ENCODE measurements around the gene SETD1A. TPM values are rescaled to one million over a fixed set of nuclear protein-coding genes. Genes with fewer than 3 reads are reported as not detected.

Gene SETD1A
- total RNA-seq, 1 donor from 2014 or later, result 7.4 TPM

DNA sequence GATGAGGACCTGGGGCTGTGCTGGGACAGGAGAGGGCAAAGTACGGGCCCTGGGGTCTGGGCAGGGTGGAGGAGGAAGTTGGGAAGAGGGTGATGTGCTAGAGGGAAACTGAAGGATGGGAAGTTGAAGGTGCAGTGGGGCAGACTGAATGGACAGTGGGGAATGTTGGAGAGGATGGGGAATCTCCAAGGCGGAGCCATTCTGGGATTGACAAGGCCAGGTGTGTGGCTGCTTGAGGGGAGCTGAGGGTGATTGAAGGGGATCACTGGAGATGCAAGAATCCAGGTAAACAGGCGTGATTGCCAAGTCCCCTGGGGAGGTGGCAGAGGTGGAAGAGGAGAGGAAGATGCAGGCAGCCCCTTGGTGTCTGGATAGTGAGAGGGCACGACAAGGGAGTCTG lies 18.9 kb downstream of the SETD1A start:
- TF ChIP-seq, protein P1, sequence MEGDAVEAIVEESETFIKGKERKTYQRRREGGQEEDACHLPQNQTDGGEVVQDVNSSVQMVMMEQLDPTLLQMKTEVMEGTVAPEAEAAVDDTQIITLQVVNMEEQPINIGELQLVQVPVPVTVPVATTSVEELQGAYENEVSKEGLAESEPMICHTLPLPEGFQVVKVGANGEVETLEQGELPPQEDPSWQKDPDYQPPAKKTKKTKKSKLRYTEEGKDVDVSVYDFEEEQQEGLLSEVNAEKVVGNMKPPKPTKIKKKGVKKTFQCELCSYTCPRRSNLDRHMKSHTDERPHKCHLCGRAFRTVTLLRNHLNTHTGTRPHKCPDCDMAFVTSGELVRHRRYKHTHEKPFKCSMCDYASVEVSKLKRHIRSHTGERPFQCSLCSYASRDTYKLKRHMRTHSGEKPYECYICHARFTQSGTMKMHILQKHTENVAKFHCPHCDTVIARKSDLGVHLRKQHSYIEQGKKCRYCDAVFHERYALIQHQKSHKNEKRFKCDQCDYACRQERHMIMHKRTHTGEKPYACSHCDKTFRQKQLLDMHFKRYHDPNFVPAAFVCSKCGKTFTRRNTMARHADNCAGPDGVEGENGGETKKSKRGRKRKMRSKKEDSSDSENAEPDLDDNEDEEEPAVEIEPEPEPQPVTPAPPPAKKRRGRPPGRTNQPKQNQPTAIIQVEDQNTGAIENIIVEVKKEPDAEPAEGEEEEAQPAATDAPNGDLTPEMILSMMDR (IDR thresholded peaks at IDR 0.05; ENCODE audit: borderline replicate concordance), result no peak
- H3K27me3 ChIP-seq (ENCODE audit: low read depth), result no peaks in the 10 kb centered on the region
- no peaks in the 10 kb centered on the region for H3K4me1 ChIP-seq
- H3K27ac ChIP-seq (replicated peaks), result no peak overlapping the region
- intact Hi-C loops (cut with micrococcal nuclease), result no loop called here
- H3K36me3 ChIP-seq, result peaks cover 100% of the 10 kb centered on the region
- no peaks in the 10 kb centered on the region for H3K9me3 ChIP-seq (replicated peaks)
- DNase-seq, result no peak
- H3K4me3 ChIP-seq, result no peak overlapping the region

DNA sequence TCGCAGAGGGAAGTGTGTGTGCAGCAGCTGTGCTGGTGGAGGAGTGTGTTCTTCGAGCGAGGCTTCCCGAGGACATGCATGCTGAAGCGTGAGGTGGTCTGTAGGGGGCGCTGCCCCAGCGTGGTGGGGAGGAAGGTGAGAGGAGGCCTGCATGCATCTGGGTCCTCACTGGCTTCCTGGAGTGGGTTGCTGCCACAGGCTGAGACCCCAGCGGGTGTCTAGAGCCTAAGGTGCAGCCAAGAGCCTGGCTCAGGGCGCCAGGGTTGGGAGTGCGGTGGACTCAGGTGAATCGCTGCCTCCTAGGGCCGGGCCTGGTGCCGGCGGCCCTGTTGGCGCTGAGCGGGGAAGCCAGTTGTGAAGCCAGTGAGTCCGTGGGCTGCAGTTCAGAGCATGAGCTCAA lies 19.9 kb downstream of the SETD1A start:
- H3K9me3 ChIP-seq (replicated peaks), result no peaks in the 10 kb centered on the region
- no peaks in the 10 kb centered on the region for H3K4me1 ChIP-seq
- no peak overlapping the region for H3K4me3 ChIP-seq
- no peaks in the 10 kb centered on the region for H3K27me3 ChIP-seq (ENCODE audit: low read depth)
- no peak overlapping the region for H3K27ac ChIP-seq (replicated peaks)
- intact Hi-C loops (cut with micrococcal nuclease), result no loop called here
- H3K36me3 ChIP-seq, result peaks cover 97% of the 10 kb centered on the region
- no peak for DNase-seq
- TF ChIP-seq, protein P1 (IDR thresholded peaks at IDR 0.05; ENCODE audit: borderline replicate concordance), result no peak

DNA sequence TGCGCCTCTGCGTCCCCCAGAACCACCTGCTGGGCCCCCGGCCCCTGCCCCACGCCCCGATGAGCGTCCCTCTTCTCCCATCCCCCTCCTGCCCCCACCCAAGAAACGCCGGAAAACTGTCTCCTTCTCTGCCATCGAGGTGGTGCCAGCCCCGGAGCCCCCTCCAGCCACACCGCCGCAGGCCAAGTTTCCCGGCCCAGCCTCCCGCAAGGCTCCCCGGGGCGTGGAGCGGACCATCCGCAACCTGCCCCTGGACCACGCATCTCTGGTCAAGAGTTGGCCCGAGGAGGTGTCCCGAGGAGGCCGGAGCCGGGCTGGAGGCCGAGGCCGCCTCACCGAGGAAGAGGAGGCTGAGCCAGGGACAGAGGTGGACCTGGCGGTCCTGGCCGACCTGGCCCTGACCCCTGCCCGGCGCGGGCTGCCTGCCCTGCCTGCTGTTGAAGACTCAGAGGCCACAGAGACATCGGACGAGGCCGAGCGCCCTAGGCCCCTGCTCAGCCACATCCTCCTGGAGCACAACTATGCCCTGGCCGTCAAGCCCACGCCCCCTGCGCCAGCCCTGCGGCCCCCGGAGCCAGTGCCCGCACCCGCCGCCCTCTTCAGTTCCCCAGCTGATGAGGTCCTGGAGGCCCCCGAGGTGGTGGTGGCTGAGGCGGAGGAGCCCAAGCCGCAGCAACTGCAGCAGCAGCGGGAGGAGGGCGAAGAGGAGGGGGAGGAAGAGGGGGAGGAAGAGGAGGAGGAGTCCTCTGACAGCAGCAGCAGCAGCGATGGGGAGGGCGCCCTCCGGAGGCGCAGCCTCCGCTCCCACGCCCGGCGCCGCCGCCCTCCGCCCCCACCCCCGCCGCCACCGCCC lies 21.8 kb downstream of the SETD1A start:
- no peak for DNase-seq
- H3K27ac ChIP-seq (replicated peaks), result no peak overlapping the region
- no peaks in the 10 kb centered on the region for H3K27me3 ChIP-seq (ENCODE audit: low read depth)
- no peaks in the 10 kb centered on the region for H3K4me1 ChIP-seq
- intact Hi-C loops (cut with micrococcal nuclease), result loop anchor here (10.0 kb wide), 2 partner anchors 165 to 475 kb away; partner anchors contain the start of gene ARMC5
- no peaks in the 10 kb centered on the region for H3K9me3 ChIP-seq (replicated peaks)
- H3K4me3 ChIP-seq, result no peak overlapping the region
- TF ChIP-seq, protein P1 (IDR thresholded peaks at IDR 0.05; ENCODE audit: borderline replicate concordance), result no peak
- H3K36me3 ChIP-seq, result peaks cover 91% of the 10 kb centered on the region

DNA sequence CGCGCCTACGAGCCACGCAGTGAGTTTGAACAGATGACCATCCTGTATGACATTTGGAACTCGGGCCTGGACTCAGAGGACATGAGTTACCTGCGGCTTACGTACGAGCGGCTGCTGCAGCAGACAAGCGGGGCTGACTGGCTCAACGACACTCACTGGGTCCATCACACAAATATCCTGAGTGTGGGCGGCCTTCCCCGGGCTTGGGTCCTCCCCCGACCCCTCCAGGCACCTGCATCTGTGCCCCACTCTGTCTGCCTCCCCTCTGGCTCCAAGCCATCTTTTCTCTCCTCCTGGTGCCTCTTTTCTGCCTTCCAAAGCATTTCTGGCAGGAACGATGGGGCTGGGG lies 22.4 kb downstream of the SETD1A start:
- TF ChIP-seq, protein P1 (IDR thresholded peaks at IDR 0.05; ENCODE audit: borderline replicate concordance), result no peak
- Histone ChIP-seq H3K27ac (replicated peaks) (no peak overlapping the region), H3K4me1 (peaks cover 4% of the 10 kb centered on the region), H3K4me3 (no peak overlapping the region), H3K36me3 (peaks cover 85% of the 10 kb centered on the region), H3K27me3 (ENCODE audit: low read depth) (no peaks in the 10 kb centered on the region), H3K9me3 (replicated peaks) (no peaks in the 10 kb centered on the region)
- intact Hi-C loops (cut with micrococcal nuclease), result loop anchor here (10.0 kb wide), 2 partner anchors 165 to 475 kb away; partner anchors contain the start of gene ARMC5
- no peak for DNase-seq

DNA sequence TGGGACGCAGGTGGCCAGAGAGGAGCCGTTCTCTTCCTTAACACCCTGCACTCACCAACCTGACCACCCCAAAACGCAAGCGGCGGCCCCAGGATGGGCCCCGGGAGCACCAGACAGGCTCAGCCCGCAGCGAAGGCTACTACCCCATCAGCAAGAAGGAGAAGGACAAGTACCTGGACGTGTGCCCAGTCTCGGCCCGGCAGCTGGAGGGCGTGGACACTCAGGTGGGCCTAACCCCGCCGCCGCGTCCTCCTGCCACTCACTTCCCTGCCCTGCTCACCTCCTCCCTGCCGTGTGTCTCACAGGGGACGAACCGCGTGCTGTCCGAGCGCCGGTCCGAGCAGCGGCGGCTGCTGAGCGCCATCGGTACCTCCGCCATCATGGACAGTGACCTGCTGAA lies 22.9 kb downstream of the SETD1A start:
- TF ChIP-seq, protein P1 (IDR thresholded peaks at IDR 0.05; ENCODE audit: borderline replicate concordance), result no peak
- intact Hi-C loops (cut with micrococcal nuclease), result loop anchor here (10.0 kb wide), 2 partner anchors 164 to 474 kb away; partner anchors contain the start of gene ARMC5
- H3K4me3 ChIP-seq, result no peak overlapping the region
- no peak for DNase-seq
- no peak overlapping the region for H3K27ac ChIP-seq (replicated peaks)
- H3K9me3 ChIP-seq (replicated peaks), result no peaks in the 10 kb centered on the region
- H3K36me3 ChIP-seq, result peaks cover 80% of the 10 kb centered on the region
- peaks cover 9% of the 10 kb centered on the region for H3K4me1 ChIP-seq
- no peaks in the 10 kb centered on the region for H3K27me3 ChIP-seq (ENCODE audit: low read depth)
